NCI-H446 (cell line): ENCODE results near the gene RAB37.

Source experiments
- DNase-seq, 2 experiments: peaks; one replicate each; lab custom pipeline; 2025; lab: John Stamatoyannopoulos, UW

Gene RAB37

DNA sequence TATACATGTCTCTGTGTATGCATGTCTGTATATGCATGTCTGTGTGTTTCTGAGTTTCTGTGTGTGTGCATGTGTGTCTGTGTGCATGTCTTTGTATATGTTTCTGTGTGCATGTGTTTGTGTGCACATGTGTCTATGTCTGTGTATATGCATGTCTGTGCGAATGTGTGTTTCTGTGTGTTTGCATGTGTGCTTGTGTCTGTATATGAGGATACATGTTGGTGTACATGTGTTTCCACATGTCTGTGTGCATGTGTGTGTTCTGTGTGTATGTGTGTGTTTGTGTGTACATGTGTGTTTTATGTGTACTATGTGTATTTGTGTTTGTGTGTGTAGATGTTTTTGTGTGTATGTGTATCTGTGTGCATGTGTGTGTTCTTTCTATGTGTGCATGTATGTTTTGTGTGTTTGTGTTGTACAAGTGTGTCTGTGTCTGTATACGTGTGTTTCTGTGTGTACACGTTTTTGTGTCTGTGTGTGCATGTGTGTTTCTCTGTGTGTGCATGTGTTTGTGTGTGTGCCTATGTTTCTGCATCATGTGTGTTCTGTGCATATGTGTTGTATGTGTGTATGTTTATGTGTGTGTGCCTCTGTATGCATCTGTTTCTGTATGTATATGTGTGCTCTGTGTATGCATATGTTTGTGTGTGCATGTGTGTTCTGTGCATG is 8.9 kb upstream of the RAB37 start:
- DNase-seq, result no peak

DNA sequence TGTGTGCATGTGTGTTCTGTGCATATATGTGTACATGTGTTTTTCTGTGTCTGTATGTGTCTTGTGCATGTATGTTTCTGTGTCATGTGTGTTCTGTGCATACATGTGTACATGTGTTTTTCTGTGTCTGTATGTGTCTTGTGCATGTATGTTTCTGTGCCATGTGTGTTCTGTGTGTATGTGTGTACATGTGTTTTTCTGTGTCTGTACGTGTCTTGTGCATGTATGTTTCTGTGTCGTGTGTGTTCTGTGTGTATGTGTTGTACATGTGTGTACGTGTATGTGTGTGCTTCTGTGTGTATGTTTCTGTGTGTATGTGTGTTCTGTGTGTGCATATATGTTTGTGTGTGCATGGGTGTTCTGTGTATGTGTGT is 8.4 kb upstream of the RAB37 start:
- DNase-seq, result no peak

DNA sequence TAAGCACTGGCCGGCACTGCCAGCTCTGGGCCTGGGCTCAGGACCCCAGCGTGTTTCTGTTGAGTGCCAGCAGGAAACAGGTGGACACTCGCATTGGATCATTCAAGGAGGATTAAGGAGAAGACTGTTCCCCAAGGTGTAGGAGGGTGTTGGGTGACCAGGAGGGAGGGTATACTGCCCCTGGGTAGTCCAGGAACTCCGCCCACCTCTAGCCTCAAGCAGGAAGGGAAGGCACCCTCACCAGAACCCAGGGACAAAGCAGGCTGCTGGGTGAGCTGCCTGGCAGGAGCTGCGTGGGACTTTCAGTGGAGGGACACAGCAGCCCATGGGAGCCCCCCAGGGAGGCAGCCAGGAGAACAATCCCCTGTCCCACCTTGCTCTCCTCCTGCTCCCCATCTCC is 7.7 kb upstream of the RAB37 start:
- DNase-seq, result no peak

DNA sequence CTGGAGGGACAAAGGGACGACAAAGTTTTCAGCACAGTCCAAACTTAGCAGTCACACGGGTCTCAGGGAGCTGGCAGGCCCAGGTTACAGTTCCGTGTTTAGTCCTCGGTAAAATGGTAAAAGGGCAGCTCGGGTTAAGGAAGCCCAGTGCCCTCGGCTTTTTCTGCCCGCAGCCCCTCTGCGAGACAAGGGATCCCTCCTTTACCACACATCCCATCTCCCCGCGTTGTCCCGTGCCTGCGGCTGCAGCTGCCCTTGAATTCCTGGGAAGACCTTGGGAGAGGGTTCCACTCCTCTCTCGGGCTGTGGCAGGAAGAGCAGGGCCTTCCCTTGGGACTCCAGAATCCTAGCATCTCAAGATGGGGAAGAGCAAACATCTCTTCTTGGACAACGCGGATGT is 7.2 kb upstream of the RAB37 start:
- DNase-seq, result no peak

DNA sequence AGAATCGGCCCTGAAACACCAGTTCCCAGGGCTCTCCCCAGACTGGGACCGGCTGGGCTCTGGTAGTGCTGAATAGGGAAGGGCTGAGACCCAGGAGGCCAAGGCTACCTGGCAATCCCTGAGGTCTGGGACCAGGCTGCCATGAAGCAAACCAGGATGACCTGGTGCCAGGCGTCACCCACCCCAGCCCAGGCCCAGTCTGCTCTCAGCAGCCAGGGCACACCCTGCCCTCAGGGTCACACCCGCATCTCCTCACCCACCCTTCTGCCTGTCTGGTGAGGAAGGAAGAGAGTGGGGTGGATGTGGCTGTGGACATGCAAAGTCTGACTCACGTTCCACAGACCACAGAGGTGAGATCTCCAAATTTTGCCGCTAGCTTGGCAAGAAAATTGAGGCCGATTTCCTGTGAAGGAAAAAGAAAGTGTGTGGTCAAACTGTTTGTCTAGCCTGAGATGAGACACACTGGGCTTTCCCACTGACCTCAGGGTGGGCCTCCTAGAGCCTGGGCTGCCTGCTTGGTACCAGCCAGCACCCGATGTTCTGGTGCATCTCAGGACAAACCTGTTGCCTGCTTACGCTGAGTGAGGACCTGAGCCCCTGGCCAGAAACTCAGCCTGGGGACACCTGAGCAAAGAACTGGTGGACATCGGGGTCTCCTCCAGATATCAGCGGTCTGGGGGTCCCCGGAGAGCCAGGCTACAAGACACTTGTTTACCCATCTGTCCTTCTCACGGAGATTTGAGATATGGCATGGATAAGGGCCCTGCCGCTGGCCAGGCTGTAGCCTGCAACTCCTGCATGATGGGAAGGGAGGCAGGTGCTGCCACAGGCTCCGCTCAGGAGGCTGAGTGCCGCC is 6.3 kb upstream of the RAB37 start:
- no peak for DNase-seq

DNA sequence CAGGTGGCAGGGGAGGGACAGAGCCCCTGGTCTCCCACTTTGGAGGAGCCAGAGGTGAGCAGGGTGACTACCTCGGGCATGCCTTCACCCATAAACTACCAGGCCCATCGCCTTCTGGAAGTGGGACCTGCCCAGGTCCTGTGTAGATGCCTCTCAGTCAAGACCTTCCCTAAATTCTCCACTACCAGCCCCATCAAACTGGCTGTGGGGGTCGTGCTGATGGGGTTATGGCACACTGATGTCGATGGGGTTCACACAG is 5.8 kb upstream of the RAB37 start:
- DNase-seq, result no peak

DNA sequence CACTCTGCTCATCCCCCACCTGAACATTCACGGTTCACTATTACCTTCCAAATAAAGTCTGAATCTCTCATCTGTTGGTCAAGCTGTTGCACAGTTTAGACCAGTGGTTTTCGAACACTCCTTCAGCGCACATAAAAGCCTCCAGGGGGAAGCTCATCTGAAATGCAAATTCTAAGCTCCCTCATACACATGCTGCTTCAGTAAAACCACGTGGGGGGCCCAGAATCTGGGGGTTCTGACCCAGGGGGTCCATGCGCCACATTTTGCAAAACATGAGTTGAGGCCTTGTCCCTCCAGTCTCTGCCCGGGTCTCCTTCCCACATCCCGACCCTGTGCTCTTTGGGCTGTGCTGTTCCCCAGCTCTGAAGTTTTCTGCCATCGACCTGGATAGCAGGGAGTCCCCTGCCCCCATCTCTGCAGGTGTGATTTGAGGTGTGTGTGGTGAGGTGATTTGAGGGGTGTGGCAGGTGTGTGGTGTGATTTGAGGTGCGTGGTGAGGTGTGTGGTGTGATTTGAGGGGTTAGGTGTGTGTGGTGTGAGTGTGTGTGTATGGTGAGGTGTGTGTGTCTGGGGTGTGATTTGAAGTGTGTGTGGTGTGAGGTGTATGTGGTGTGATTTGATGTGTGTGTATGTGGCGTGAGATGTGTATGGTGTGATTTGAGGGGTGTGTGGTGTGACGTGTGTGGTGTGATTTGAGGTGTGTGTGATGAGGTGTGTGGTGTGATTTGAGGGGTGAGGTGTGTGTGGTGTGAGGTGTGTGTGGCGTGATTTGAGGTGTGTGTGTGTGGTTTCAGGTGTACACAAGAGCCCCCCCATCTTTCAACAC is 4.8 kb upstream of the RAB37 start:
- DNase-seq, result no peak

DNA sequence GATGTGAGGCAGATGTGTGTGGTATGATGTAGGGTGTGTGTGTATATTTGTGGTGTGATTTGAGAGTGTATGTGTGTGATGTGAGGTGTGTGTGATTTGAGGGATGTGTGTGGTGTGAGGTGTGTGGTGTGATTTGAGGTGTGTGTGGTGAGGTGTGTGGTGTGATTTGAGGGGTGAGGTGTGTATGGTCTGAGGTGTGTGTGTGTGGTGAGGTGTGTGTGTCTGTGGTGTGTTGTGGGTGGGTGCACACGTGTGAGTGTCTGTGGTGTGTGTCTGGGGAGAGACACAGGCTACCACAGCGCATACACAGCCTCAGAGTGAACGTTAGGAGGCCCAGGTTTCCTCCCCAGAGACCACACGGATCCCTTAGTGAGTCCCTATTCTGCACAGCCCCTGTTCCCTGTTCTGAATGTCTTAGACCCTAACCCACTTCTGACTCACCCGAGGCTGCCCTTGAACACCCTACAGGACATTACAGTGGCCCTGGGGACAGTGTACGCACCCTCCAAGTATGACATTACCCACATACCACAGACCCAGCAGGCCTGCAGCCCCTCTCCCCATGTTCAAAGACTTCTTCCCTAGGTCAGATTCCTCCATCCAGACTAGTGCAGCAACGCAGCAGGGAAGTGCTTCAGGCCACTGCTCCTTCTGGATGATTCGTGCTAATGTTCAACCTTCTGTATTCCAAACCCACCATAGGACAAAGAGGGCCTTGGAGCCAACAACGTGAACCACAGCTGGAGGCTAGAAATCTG is 3.5 kb upstream of the RAB37 start:
- no peak for DNase-seq

DNA sequence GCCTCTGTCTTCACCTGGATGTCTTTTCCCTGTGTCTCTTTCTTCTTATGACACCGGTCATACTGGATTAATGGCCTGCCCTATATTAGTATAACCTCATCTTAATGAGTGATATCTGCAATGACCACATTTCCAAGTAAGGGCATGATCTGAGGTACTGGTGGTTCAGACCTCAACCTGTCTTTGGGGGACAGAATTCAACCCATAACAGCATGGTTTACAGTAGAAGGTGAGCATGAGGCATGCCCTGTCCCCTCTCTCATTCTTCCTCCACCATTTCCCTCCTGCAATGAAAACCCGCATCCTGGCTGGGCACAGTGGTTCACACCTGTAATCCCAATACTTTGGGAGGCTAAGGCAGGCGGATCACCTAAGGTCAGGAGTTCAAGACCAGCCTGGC is 2.8 kb upstream of the RAB37 start:
- no peak for DNase-seq

DNA sequence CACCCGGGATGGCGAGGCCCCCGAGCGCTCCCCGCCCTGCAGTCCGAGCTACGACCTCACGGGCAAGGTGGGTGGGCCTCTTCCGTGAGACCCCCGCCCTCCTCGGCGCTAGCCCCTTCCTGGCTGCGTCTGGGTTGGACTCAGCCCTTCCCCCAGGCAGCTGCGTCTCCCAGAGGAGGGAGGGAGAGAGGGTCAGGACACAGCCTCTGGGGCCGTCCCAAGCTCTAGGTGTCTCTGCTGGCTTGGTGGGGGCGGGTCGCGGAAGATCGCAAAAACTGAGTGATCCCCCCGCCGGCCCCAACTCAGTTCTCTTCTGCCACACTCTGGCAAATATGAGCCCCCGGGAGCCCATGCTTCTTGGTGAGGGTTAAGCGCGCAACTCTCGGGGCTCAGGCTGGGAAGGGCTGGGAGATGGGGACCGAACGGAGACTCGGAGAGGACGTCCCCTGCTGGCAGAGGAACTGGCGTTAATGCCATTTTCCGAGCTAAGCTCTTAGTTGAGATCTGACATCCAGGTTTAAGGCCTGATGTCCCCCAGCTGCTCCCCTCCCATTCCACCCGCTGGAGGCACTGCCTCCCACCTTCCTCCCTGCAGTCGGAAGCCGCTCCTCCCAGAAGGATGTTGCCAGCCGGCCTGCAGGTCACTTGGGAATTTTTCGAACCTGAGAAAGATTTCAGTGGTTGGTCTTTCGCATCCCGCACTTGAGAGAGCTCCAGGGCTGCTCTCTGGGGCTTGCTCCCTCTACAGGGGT is 419 bp downstream of the RAB37 start:
- DNase-seq, result no peak

DNA sequence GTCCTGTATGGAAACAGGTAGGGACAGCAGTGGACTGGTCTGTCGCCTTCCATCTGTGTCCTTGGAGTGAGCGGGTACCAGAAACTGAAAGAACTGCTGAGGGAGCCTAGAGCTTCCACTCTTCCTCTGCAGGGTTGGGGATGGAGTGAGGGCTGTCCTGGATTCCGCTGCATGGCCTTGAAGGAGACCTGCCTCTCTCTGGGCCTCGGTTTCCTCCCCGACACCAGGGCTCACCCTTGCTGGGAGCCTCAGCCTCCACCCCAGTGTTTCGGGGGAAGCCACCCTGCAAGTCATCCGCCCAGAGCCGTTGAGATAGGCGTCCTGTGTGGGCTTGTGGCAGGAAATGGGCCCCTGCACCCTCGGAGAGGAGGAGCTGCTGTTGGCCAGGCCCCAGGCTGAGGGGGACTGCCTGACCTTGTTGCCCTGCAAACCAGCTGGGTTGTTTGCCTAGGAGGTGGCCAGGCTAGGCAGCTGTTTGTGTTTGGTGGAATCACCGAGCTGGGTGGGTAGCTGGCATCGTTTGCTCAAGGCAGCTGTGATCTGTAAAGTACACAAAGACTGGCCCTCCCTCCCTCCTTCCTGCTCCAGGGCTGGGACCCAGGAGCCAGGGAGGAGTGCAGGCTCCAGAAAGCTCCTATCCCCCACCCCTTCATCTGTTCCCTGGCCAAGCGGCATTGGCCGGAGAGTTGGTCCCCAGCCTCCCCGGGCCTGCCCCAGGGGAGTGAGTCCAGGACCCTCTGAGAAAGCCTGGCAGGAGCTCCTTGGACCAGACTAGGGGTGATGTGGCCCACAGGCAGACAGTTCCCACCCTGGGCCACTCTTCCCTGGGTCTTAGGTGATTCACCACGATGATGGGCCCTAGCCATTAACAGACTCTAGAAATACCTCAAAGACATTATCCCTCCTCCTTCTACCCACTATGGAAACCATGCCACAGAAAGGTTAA is 1.3 kb downstream of the RAB37 start:
- DNase-seq, result no peak

DNA sequence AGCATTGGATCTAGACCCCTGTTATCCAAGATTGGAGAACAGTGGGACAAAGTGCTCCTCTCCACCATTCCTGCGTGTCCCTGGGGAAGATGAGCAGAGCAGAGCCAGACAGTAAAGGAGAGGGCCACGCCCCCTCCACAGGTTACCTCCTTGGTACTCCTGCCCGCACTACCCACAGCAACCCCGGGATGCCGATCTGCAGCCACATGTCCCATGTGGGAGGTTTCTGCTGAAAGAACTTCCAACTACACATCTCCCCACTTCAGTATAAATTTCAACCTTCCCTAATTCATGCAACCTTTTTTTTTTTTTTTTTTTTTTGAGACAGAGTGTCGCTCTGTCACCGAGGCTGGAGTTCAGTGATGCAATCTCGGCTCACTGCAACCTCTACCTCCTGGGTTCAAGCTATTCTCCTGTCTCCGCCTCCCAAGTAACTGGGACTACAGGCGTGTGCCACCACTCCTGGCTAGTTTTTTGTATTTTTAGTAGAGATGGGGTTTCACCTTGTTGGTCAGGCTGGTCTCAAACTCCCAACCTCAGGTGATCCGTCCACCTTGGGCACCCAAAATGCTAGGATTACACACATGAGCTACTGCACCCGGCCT is 2.3 kb downstream of the RAB37 start:
- no peak for DNase-seq

DNA sequence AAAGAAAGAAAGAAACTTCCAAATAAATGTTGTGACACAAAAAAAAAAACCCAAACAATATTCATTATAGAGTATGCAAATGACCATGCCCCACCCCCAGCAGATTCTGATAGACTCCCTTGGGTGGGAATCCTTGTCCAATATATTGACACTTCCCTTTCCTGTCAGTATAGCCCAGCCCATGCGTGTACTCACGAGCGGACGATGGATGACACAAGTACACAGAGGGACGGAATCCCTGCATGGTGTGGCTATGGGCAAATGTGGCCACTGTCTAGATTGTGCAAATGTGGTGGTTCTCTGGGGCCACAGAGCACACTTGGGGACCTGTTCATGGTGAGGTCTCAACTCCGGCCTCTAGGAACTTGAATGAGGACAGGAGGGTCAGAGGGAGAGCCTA is 3.1 kb downstream of the RAB37 start:
- DNase-seq, result no peak

DNA sequence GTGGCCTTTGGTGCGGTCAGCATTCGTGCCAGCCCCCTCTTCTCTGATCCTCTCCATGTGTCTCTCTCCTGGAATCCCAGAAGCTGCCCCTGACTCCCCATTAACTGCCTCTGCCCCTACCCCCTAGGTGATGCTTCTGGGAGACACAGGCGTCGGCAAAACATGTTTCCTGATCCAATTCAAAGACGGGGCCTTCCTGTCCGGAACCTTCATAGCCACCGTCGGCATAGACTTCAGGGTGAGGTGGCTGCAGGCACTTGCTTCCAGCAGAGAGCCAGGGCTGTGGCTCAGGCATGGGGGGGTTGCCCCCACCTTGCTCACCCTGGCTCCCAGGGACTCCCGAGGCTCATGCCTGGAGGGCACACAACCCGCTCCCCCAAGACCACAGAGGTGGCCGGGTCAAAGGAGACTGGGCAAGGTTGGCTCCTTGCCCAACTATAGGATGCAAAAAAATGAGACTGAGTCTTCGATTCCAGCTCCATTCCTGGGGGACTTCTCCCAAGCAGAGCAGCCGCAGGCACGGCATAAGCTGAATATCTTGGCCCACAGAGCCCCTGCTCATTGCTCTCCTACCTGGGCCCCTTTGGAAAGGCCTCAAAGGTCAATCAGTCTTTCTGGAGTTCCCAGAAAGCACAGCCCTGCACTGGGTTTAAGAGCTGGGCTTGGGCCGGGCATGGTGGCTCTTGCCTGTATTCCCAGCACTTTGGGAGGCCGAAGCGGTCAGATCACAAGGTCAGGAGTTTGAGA is 3.8 kb downstream of the RAB37 start:
- no peak for DNase-seq

DNA sequence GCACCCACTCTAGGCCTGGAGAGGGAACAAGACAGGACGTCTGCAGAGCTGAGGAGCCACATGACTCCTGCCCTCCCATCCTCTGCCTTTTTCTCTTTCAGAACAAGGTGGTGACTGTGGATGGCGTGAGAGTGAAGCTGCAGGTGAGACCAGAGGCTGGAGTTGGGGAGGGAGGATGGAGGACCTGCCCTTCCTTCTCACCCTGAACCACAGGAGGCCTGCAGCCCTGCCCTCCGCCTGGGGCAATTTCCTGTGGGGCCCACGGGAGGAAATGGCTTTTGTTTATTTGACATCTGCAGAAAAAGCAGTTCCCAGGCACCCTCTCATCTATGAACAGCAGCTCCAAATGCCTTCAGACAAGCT is 5.1 kb downstream of the RAB37 start:
- no peak for DNase-seq

DNA sequence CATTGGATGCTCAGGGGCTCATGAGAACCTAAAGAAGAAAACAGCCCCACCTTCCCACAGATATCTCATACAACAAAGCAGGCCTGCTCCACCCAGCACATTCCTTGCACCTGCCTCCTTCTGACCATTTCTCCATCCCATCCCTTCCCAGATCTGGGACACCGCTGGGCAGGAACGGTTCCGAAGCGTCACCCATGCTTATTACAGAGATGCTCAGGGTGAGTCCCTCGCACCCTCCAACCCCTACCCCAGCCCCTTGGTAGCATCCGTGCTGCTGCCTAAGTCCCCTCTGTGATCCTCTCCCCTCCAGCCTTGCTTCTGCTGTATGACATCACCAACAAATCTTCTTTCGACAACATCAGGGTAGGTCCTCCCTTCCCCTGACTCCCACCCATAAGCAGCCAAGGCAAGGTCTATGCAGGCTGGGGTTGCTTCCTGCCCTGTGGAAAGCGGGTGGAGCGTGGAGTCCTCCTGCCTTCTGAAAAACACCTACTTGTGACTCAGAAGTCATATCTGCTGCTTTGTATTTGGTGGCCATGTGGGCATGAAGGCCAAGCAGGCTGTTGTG is 6.0 kb downstream of the RAB37 start:
- no peak for DNase-seq

DNA sequence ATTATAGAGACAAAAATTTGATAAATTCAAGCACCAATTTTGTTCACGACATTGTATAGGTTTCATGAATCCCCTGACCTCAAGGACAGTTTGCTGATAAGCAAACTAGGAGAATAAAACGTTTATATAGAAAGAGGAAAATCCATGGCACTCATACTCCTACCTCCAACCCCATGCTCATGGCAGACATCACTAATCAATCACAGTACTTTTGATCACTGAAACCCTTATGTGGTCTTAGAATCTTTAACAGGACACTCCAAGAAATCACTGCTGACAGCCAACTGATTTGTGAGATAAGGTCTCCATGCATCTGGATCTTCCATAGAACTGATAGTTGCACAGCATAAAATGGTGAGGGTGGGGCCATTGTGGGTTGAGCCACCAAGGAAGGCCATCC is 6.7 kb downstream of the RAB37 start:
- no peak for DNase-seq

DNA sequence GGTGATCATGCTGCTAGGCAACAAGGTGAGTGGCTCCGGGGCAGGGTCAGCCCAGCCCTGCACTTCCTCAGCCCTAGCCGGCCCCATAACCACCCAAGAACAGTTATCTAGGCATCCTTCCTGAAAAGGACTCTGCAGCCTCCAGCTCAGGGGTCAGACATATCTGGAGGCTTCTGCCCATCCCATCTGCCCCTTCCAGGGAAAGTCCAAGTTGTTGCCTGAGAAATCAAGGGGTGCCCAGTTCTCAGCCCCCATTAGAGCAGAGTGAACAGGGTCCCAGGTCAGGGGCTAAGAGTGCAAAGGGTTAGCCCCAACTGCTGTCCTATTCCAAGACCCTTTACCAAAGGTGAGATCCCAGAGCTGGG is 7.3 kb downstream of the RAB37 start:
- no peak for DNase-seq
